Activated CD8-positive, alpha-beta memory T cell treated with anti-CD3 and anti-CD28 coated beads for 24 hours (primary cell): ENCODE data around the gene SCAPER.
"Not testable (repeated sequence)": the region's sequence is repeated elsewhere in the genome, so short reads cannot be mapped to it uniquely, and the experiment has no call there.

Experiments
- DNase-seq: peaks from one replicate; pipeline ENCODE4 v3.0.0-alpha.2; 2020

Gene SCAPER

GRCh38 chr15:76566276-76566675, 338.9 kb downstream of the SCAPER start:
- no peak for DNase-seq

- no peak for DNase-seq
Observed at GRCh38 chr15:76565366-76565765, 339.8 kb downstream of the SCAPER start.

- DNase-seq, result no peak
Observed at GRCh38 chr15:76555247-76555646, 349.9 kb downstream of the SCAPER start.

GRCh38 chr15:76553564-76553963, 351.6 kb downstream of the SCAPER start:
- DNase-seq, result no peak

GRCh38 chr15:76553102-76553501, 352.0 kb downstream of the SCAPER start:
- DNase-seq, result no peak

- no peak for DNase-seq
Observed at GRCh38 chr15:76546805-76547204, 358.3 kb downstream of the SCAPER start.

- no peak for DNase-seq
Observed at GRCh38 chr15:76533995-76534394, 371.1 kb downstream of the SCAPER start.

GRCh38 chr15:76533060-76533820, 371.9 kb downstream of the SCAPER start:
- no peak for DNase-seq

- DNase-seq, result no peak
Observed at GRCh38 chr15:76529911-76530310, 375.2 kb downstream of the SCAPER start.

GRCh38 chr15:76526111-76526510, 379.0 kb downstream of the SCAPER start:
- no peak for DNase-seq

GRCh38 chr15:76517910-76518309, 387.2 kb downstream of the SCAPER start:
- DNase-seq, result no peak

GRCh38 chr15:76514282-76514681, 390.9 kb downstream of the SCAPER start:
- no peak for DNase-seq

- no peak for DNase-seq
Observed at GRCh38 chr15:76512971-76513370, 392.2 kb downstream of the SCAPER start.

- not testable (repeated sequence) for DNase-seq
Observed at GRCh38 chr15:76510663-76511062, 394.5 kb downstream of the SCAPER start.

- no peak for DNase-seq
Observed at GRCh38 chr15:76503804-76504203, 401.3 kb downstream of the SCAPER start.

- no peak for DNase-seq
Observed at GRCh38 chr15:76503121-76503520, 402.0 kb downstream of the SCAPER start.

- no peak for DNase-seq
Observed at GRCh38 chr15:76502678-76503077, 402.5 kb downstream of the SCAPER start.

GRCh38 chr15:76502185-76502584, 403.0 kb downstream of the SCAPER start:
- DNase-seq, result not testable (repeated sequence)

- no peak for DNase-seq
Observed at GRCh38 chr15:76501726-76502125, 403.4 kb downstream of the SCAPER start.

- DNase-seq, result no peak
Observed at GRCh38 chr15:76501011-76501410, 404.1 kb downstream of the SCAPER start.

- DNase-seq, result no peak
Observed at GRCh38 chr15:76495487-76495886, 409.7 kb downstream of the SCAPER start.

- no peak for DNase-seq
Observed at GRCh38 chr15:76492538-76492937, 412.6 kb downstream of the SCAPER start.

GRCh38 chr15:76483752-76484151, 421.4 kb downstream of the SCAPER start:
- DNase-seq, result no peak

GRCh38 chr15:76483018-76483417, 422.1 kb downstream of the SCAPER start:
- DNase-seq, result no peak

- no peak for DNase-seq
Observed at GRCh38 chr15:76480267-76480666, 424.9 kb downstream of the SCAPER start.
